SK-N-SH (cell line): ENCODE results near the gene FOXP2. TPM values are rescaled to one million over a fixed set of nuclear protein-coding genes. Genes with fewer than 3 reads are reported as not detected.

Experiments used
- CTCF ChIA-PET: fragments of 300-600, 350-600 bp; formaldehyde crosslinking; extraction: SDS; loops from one replicate; lab custom pipeline; 2021; lab: Yijun Ruan, JAX
- POLR2A ChIA-PET: fragments of 350-600 bp; sonication (Branson Sonifier 250); formaldehyde crosslinking; extraction: SDS; loops from one replicate; lab custom pipeline; 2020; ENCODE audit warnings: antibody characterized with exemption, inconsistent platforms; lab: Yijun Ruan, JAX
- DNase-seq: peaks from one replicate; pipeline ENCODE4 v3.0.0; 2012
- H2AFZ ChIP-seq: fragments of 200-600 bp; sonication (generic); 2 replicates; pipeline ENCODE4 v1.8.1; 2016; ENCODE audit warnings: antibody characterized with exemption, mild to moderate bottlenecking, low read depth
- H3F3A ChIP-seq: fragments of 200-600 bp; sonication (generic); replicated peaks from 2 replicates; pipeline ENCODE3; 2016; ENCODE audit warnings: antibody characterized with exemption, mild to moderate bottlenecking; ENCODE audit not compliant: insufficient read depth
- H3K27ac ChIP-seq, 2 experiments: fragments of 200-500 bp in 1 of 2; fragments of 200-600 bp in 1 of 2; sonication (Bioruptor generic) in 1 of 2; sonication (generic), shearing (Covaris generic) in 1 of 2; 2 replicates each; pipeline versions ENCODE4 v1.5.1 to v1.6.1; 2014 to 2016; ENCODE audit warnings: low read depth in 2 of 2, inconsistent platforms in 1 of 2, low read length in 1 of 2, mild to moderate bottlenecking in 1 of 2, mixed read lengths in 1 of 2
- H3K27me3 ChIP-seq: fragments of 200-600 bp; sonication (generic), shearing (Covaris generic); 2 replicates; pipeline ENCODE4 v1.6.1; 2016; ENCODE audit warnings: mixed run types; ENCODE audit not compliant: insufficient read depth
- H3K36me3 ChIP-seq, 2 experiments: fragments of 200-500 bp in 1 of 2; fragments of 200-600 bp in 1 of 2; sonication (Bioruptor generic) in 1 of 2; sonication (generic) in 1 of 2; replicated peaks in 1 of 2; 2 replicates each; pipeline versions ENCODE3 to v1.5.1; 2014 to 2016; ENCODE audit warnings: low read length in 1 of 2, mild to moderate bottlenecking in 1 of 2; ENCODE audit not compliant: insufficient read depth in 2 of 2, control insufficient read depth in 1 of 2
- H3K4me1 ChIP-seq, 2 experiments: fragments of 200-500 bp in 1 of 2; fragments of 200-600 bp in 1 of 2; sonication (Bioruptor generic) in 1 of 2; sonication (generic), shearing (Covaris generic) in 1 of 2; 2 replicates each; pipeline versions ENCODE4 v1.5.1 to v1.6.1; 2014 to 2016; ENCODE audit warnings: low read depth in 1 of 2, low read length in 1 of 2, mixed run types in 1 of 2; ENCODE audit not compliant: insufficient read depth in 2 of 2, control insufficient read depth in 1 of 2
- H3K4me2 ChIP-seq: fragments of 200-600 bp; sonication (generic), shearing (Covaris generic); 2 replicates; pipeline ENCODE4 v1.6.1; 2017; ENCODE audit warnings: mixed run types
- H3K4me3 ChIP-seq, 2 experiments: fragments of 200-500 bp in 1 of 2; fragments of 200-600 bp in 1 of 2; sonication (Bioruptor generic) in 1 of 2; sonication (generic), shearing (Covaris generic) in 1 of 2; 2 replicates each; pipeline versions ENCODE4 v1.5.1 to v1.8.1; 2014 to 2016; ENCODE audit warnings: low read depth in 2 of 2, inconsistent platforms in 1 of 2, low read length in 1 of 2, mild to moderate bottlenecking in 1 of 2, mixed read lengths in 1 of 2, moderate library complexity in 1 of 2
- H3K79me2 ChIP-seq: fragments of 200-600 bp; sonication (generic); 2 replicates; pipeline ENCODE4 v1.8.1; 2017; ENCODE audit warnings: mild to moderate bottlenecking; ENCODE audit not compliant: insufficient read depth
- H3K9ac ChIP-seq: fragments of 200-600 bp; sonication (generic); 2 replicates; pipeline ENCODE4 v1.6.1; 2017; ENCODE audit warnings: mixed run types
- H3K9me2 ChIP-seq: fragments of 200-600 bp; sonication (generic); 2 replicates; pipeline ENCODE4 v1.6.1; 2017; ENCODE audit warnings: mixed run types
- H3K9me3 ChIP-seq: fragments of 200-600 bp; sonication (generic); 2 replicates; pipeline ENCODE4 v1.6.1; 2017; ENCODE audit warnings: mixed run types, mild to moderate bottlenecking, moderate library complexity
- H4K20me1 ChIP-seq: fragments of 200-600 bp; sonication (generic); 2 replicates; pipeline ENCODE4 v1.6.1; 2017; ENCODE audit warnings: mild to moderate bottlenecking, mixed run types; ENCODE audit not compliant: insufficient read depth
- FOXJ3 ChIP-seq: sonication (generic); formaldehyde crosslinking; IDR thresholded peaks from 2 replicates; pipeline ENCODE4 v1.5.1; 2020; ENCODE audit warnings: mild to moderate bottlenecking, missing genetic modification reagents
- GATA2 ChIP-seq: sonication (generic); formaldehyde crosslinking; IDR thresholded peaks from 2 replicates; pipeline ENCODE4 v1.5.0; 2020; ENCODE audit warnings: mild to moderate bottlenecking, missing genetic modification reagents
- IRF3 ChIP-seq: fragments of 150-350 bp; IDR thresholded peaks from 2 replicates; pipeline ENCODE4 v1.6.1; 2016; ENCODE audit warnings: mild to moderate bottlenecking, low read depth, low read length
- JUND ChIP-seq: IDR thresholded peaks from 2 replicates; pipeline ENCODE4 v1.4.0; 2012
- MEF2A ChIP-seq: IDR thresholded peaks from 2 replicates; pipeline ENCODE4 v1.4.0; 2012; ENCODE audit warnings: low read depth, borderline replicate concordance
- NRF1 ChIP-seq: IDR thresholded peaks from 2 replicates; pipeline ENCODE4 v1.6.1; 2012; ENCODE audit warnings: low read depth, mild to moderate bottlenecking, low read length
- POLR2AphosphoS5 ChIP-seq: IDR thresholded peaks from 2 replicates; pipeline ENCODE4 v1.6.1; 2012; ENCODE audit warnings: low read depth, low read length
- RAD21 ChIP-seq: IDR thresholded peaks from 2 replicates; pipeline ENCODE4 v1.6.1; 2012; ENCODE audit warnings: mild to moderate bottlenecking, low read length
- RCOR1 ChIP-seq: fragments of 150-350 bp; IDR thresholded peaks from 2 replicates; pipeline ENCODE4 v1.6.1; 2017; ENCODE audit warnings: antibody characterized with exemption, low read length
- REST ChIP-seq: IDR thresholded peaks from 2 replicates; pipeline ENCODE4 v1.6.1; 2012; ENCODE audit warnings: mild to moderate bottlenecking, low read depth, low read length, moderate library complexity
- RFX5 ChIP-seq: IDR thresholded peaks from 2 replicates; pipeline ENCODE4 v1.6.1; 2012; ENCODE audit warnings: mild to moderate bottlenecking, improper control_type of control experiment, low read length
- RXRA ChIP-seq: IDR thresholded peaks from 2 replicates; pipeline ENCODE4 v1.4.0; 2012; ENCODE audit warnings: low read depth, mild to moderate bottlenecking, borderline replicate concordance
- SIN3A ChIP-seq: IDR thresholded peaks from 2 replicates; pipeline ENCODE4 v1.6.1; 2012; ENCODE audit warnings: low read depth, mild to moderate bottlenecking, low read length, moderate library complexity, borderline replicate concordance
- SMC3 ChIP-seq: IDR thresholded peaks from 2 replicates; pipeline ENCODE4 v1.6.1; 2012; ENCODE audit warnings: low read depth, low read length, improper control_type of control experiment
- TAF1 ChIP-seq: IDR thresholded peaks from 2 replicates; pipeline ENCODE4 v1.6.1; 2012; ENCODE audit warnings: low read depth, mild to moderate bottlenecking, low read length, moderate library complexity, borderline replicate concordance
- USF2 ChIP-seq: fragments of 150-350 bp; IDR thresholded peaks from 2 replicates; pipeline ENCODE4 v1.6.1; 2017; ENCODE audit warnings: antibody characterized with exemption, low read length, low read depth, borderline replicate concordance
- ZBTB33 ChIP-seq: IDR thresholded peaks from 2 replicates; pipeline ENCODE4 v1.4.0; 2012; ENCODE audit warnings: low read depth, borderline replicate concordance
- WGBS: methylation state at CpG from one replicate; pipeline ENCODE4 v1.1.6; 2017; ENCODE audit warnings: low lambda C conversion rate; 5-methylcytosine and 5-hydroxymethylcytosine counted together
- polyA plus RNA-seq, 3 experiments: library from polyadenylated mRNA; depleted of rRNA; stranded (reverse); fragments of >200 nt; gene quantifications; 2 replicates each; pipeline ENCODE4 v1.2.3, GENCODE V29; 2012

FOXP2 gene
- polyA plus RNA-seq, 1 of the 3 experiments (the other 2 are of a cell fraction): not detected

GRCh38 chr7:114392686-114393085 is 21.9 kb upstream of the FOXP2 start:
- H3K36me3 ChIP-seq: no peaks in the 10 kb centered on the region
- WGBS: 6% methylated on average over 2 of the region's 2 CpGs
- H3F3A ChIP-seq: no peaks in the 10 kb centered on the region
- H3K9ac ChIP-seq: no peak overlapping the region
- POLR2A ChIA-PET: no interaction called here
- H2AFZ ChIP-seq: no peak overlapping the region
- TF ChIP-seq TAF1 (no peak), MEF2A (no peak), RXRA (no peak), IRF3 (no peak), REST (no peak), FOXJ3 (CRISPR knock-in tag) (no peak), RCOR1 (no peak), POLR2AphosphoS5 (no peak), ZBTB33 (no peak), JUND (no peak), GATA2 (CRISPR knock-in tag) (no peak), NRF1 (no peak), USF2 (no peak), RFX5 (no peak), SIN3A (no peak), SMC3 (no peak), RAD21 (no peak)
- no peaks in the 10 kb centered on the region for H3K79me2 ChIP-seq
- no peaks in the 10 kb centered on the region for H3K4me1 ChIP-seq
- DNase-seq: no peak
- H3K27ac ChIP-seq: no peak overlapping the region
- no peaks in the 10 kb centered on the region for H4K20me1 ChIP-seq
- no peak overlapping the region for H3K4me3 ChIP-seq
- CTCF ChIA-PET: no interaction called here
- H3K9me3 ChIP-seq: no peaks in the 10 kb centered on the region
- H3K27me3 ChIP-seq: peaks cover 1% of the 10 kb centered on the region; the same call in 1 of the 2 replicates
- no peaks in the 10 kb centered on the region for H3K9me2 ChIP-seq
- H3K4me2 ChIP-seq: no peak overlapping the region
